GM10266 (cell line): ENCODE results near the gene EVC2.

Experiments used
- DNase-seq: peaks from one replicate; pipeline ENCODE4 v3.0.0; 2012; ENCODE audit errors: extremely low spot score
- CTCF ChIP-seq: IDR thresholded peaks from 2 replicates; pipeline ENCODE4 v1.5.1; 2012; ENCODE audit warnings: mild to moderate bottlenecking, low read depth; ENCODE audit not compliant: control insufficient read depth, insufficient read depth; ENCODE audit errors: missing control alignments

Gene EVC2

GRCh38 chr4:5658974-5659373 lies 49.4 kb downstream of the EVC2 start:
- TF ChIP-seq CTCF = no peak

GRCh38 chr4:5656415-5656814 lies 51.9 kb downstream of the EVC2 start:
- no peak for TF ChIP-seq CTCF

More at GRCh38 chr4:5658974-5659373, 49.4 kb downstream of the EVC2 start:
- no peak for DNase-seq

GRCh38 chr4:5654791-5655190 lies 53.6 kb downstream of the EVC2 start:
- no peak for TF ChIP-seq CTCF

More at GRCh38 chr4:5656415-5656814, 51.9 kb downstream of the EVC2 start:
- DNase-seq = no peak

GRCh38 chr4:5651089-5651488 lies 57.3 kb downstream of the EVC2 start:
- TF ChIP-seq CTCF = no peak

More at GRCh38 chr4:5654791-5655190, 53.6 kb downstream of the EVC2 start:
- DNase-seq = no peak

GRCh38 chr4:5650040-5650439 lies 58.3 kb downstream of the EVC2 start:
- no peak for DNase-seq
- TF ChIP-seq CTCF = no peak

More at GRCh38 chr4:5651089-5651488, 57.3 kb downstream of the EVC2 start:
- no peak for DNase-seq

GRCh38 chr4:5647351-5647750 lies 61.0 kb downstream of the EVC2 start:
- DNase-seq = no peak
- no peak for TF ChIP-seq CTCF

- no peak for DNase-seq
- TF ChIP-seq CTCF = no peak
Measured at GRCh38 chr4:5640096-5640495, 68.3 kb downstream of the EVC2 start.

- DNase-seq = no peak
- TF ChIP-seq CTCF = no peak
Measured at GRCh38 chr4:5639556-5639955, 68.8 kb downstream of the EVC2 start.
